Measurements from ENCODE around the gene MICAL2. TPM values are rescaled to one million over a fixed set of nuclear protein-coding genes. Genes with fewer than 3 reads are reported as not detected.

The MICAL2 gene
- total RNA-seq, 1 experiment from 2014 or later, result 151 TPM

DNA sequence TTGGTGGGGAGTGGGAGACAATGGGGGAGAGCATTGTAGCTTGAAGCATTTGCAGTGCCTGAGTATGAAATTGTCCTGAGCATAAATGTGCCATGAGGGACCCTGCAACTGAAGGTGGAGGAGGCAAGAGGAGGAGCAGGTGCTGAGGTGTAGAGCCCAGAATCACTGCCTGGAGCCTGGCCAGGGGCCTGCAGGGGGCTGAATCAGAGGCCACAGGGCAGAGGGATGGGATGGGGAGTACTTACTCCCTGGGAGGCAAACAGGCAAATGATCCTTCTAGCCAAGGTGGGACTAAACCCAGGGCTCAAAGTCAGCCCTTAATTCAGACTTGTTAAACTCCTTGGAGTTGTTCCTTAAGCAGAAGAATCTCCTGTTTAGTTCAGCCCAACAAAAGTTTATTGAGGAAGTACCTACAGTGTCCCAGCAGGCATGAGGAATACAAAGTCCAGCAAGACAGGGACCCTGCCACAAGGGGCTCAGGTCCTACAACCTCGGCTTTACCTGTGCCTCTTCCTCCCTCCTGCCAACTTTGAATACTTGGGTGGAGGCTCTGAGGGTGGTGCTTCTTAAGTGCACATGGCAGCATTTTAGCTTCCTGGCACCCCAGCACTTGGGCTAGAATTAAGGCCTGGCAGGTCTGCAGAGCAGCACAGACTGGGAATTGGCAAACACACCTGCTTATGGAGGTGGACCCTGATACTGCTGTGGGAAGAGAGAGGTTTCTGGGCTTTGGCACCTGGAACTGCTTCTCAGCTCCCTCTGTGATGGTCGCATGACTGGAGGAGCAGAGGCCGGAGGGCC, 20.0 kb downstream of the MICAL2 start:
- H3K9me3 Mint-ChIP-seq (ENCODE audit: unreplicated experiment), result no peaks in the 10 kb centered on the region
- no peak overlapping the region for H3K4me3 Mint-ChIP-seq (ENCODE audit: unreplicated experiment)
- TF ChIP-seq, protein P1, sequence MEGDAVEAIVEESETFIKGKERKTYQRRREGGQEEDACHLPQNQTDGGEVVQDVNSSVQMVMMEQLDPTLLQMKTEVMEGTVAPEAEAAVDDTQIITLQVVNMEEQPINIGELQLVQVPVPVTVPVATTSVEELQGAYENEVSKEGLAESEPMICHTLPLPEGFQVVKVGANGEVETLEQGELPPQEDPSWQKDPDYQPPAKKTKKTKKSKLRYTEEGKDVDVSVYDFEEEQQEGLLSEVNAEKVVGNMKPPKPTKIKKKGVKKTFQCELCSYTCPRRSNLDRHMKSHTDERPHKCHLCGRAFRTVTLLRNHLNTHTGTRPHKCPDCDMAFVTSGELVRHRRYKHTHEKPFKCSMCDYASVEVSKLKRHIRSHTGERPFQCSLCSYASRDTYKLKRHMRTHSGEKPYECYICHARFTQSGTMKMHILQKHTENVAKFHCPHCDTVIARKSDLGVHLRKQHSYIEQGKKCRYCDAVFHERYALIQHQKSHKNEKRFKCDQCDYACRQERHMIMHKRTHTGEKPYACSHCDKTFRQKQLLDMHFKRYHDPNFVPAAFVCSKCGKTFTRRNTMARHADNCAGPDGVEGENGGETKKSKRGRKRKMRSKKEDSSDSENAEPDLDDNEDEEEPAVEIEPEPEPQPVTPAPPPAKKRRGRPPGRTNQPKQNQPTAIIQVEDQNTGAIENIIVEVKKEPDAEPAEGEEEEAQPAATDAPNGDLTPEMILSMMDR (IDR thresholded peaks at IDR 0.05; ENCODE audit: unreplicated experiment), result no peak
- H3K27ac Mint-ChIP-seq (ENCODE audit: low read depth, unreplicated experiment), result peak overlapping the region; percentile 66
- ChIA-PET POLR2A (interaction anchor here (1.0 to 1.4 kb wide), 2 partner anchors 9 to 36 kb away, joined by 3 read pairs; no protein-coding TSS in a partner anchor), CTCF (no interaction called here)
- intact Hi-C loops (cut with micrococcal nuclease), result no loop called here
- peaks cover 6% of the 10 kb centered on the region for H3K36me3 Mint-ChIP-seq (ENCODE audit: insufficient read depth, unreplicated experiment)
- no peaks in the 10 kb centered on the region for H3K27me3 Mint-ChIP-seq (ENCODE audit: insufficient read depth, unreplicated experiment)
- no peak for DNase-seq (ENCODE audit: unreplicated experiment)
- no TSS peak for BruUV-seq (replicated peaks)
- peaks cover 32% of the 10 kb centered on the region for H3K4me1 Mint-ChIP-seq (ENCODE audit: insufficient read depth, unreplicated experiment)

- no peaks in the 10 kb centered on the region for H3K27me3 Mint-ChIP-seq (ENCODE audit: insufficient read depth, unreplicated experiment)
- H3K4me3 Mint-ChIP-seq (ENCODE audit: unreplicated experiment), result no peak overlapping the region
- H3K27ac Mint-ChIP-seq (ENCODE audit: low read depth, unreplicated experiment), result no peak overlapping the region
- BruUV-seq (replicated peaks), result no TSS peak
- H3K4me1 Mint-ChIP-seq (ENCODE audit: insufficient read depth, unreplicated experiment), result peaks cover 24% of the 10 kb centered on the region
- POLR2A ChIA-PET, result interaction anchor here (0.7 kb wide), 1 partner anchor 88 kb away, joined by 3 read pairs; no protein-coding TSS in a partner anchor
- TF ChIP-seq, protein P1 (IDR thresholded peaks at IDR 0.05; ENCODE audit: unreplicated experiment), result no peak
- intact Hi-C loops (cut with micrococcal nuclease), result no loop called here
- H3K36me3 Mint-ChIP-seq (ENCODE audit: insufficient read depth, unreplicated experiment), result peaks cover 10% of the 10 kb centered on the region
- H3K9me3 Mint-ChIP-seq (ENCODE audit: unreplicated experiment), result no peaks in the 10 kb centered on the region
- no peak for DNase-seq (ENCODE audit: unreplicated experiment)
- CTCF ChIA-PET, result interaction anchor here (1.8 kb wide), 1 partner anchor 29 kb away, joined by 7 read pairs; no protein-coding TSS in a partner anchor
Measured at GRCh38 chr11:12131943-12132789, 21.8 kb downstream of the MICAL2 start.

DNA sequence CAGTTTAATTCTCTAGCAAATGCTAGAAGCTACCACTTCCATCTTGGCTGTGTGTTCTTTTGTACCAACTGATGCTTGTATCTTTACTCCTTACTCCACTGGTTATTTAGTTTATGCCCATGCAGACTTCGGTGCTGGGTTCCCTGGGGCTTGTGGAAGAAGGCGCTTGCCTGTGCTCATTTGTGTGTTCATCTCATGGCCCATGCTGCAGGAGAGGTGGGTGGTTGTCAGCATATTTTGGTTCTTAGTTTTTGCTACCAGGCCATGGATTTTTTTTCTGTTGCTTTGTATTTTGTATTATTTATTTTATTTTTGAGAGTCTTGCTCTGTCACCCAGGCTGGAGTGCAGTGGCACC, 22.4 kb downstream of the MICAL2 start:
- TF ChIP-seq, protein P1 (IDR thresholded peaks at IDR 0.05; ENCODE audit: unreplicated experiment), result no peak
- no TSS peak for BruUV-seq (replicated peaks)
- POLR2A ChIA-PET, result no interaction called here
- Mint-ChIP-seq H3K4me3 (ENCODE audit: unreplicated experiment) (no peak overlapping the region), H3K27me3 (ENCODE audit: insufficient read depth, unreplicated experiment) (no peaks in the 10 kb centered on the region), H3K36me3 (ENCODE audit: insufficient read depth, unreplicated experiment) (peaks cover 10% of the 10 kb centered on the region), H3K4me1 (ENCODE audit: insufficient read depth, unreplicated experiment) (peaks cover 18% of the 10 kb centered on the region), H3K9me3 (ENCODE audit: unreplicated experiment) (no peaks in the 10 kb centered on the region), H3K27ac (ENCODE audit: low read depth, unreplicated experiment) (no peak overlapping the region)
- DNase-seq (ENCODE audit: unreplicated experiment), result no peak
- CTCF ChIA-PET, result interaction anchor here (1.0 to 1.8 kb wide), 2 partner anchors 29 to 31 kb away, joined by 7 read pairs; no protein-coding TSS in a partner anchor
- intact Hi-C loops (cut with micrococcal nuclease), result no loop called here

All from MCF 10A (cell line).